ENCODE data around the gene SFXN5.

DNA sequence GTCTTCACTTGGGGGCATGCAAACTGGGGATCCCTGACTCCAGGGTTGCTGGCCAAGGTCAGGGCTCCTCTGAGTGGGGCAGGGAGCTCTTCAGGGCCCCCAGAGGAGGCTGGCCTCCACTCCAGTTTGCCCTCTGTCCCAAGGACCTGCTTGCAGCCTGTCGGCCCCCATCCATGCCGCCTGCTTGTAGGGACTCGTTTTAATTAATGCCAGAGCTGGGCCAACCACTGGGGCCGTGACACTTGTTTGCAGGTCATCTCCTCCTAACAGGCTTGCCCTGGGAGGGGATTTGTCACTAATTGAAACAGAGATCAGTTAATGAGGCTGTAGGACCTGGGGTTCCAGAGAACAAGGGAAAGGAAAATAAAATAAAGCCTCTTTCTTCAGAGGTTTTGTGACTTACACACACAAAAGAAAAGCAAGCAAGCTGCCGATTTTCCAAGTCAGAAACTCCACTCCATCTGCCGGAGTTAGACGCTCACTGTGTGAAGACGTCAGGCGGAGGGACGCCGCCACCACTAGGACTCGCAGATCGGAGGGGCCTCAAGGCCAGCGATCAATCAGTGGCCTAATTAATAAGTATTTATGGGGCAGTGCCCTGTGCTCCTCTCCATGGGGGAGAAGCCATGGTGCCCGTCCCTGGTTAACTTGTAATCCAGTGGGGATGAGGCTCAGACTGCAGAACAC is 75.9 kb downstream of the SFXN5 start:
- TF ChIP-seq CTCF (IDR thresholded peaks at IDR 0.05) (no peak), POLR2A (IDR thresholded peaks at IDR 0.05) (no peak)

Data from testis (tissue), 2 donors.